Smooth muscle cell (in vitro differentiated cells): ENCODE results near the gene VGF. TPM values are rescaled to one million over a fixed set of nuclear protein-coding genes. Genes with fewer than 3 reads are reported as not detected.

ENCODE experiments used
- DNase-seq: peaks from one replicate; lab custom pipeline; 2025; ENCODE audit not compliant: unreplicated experiment; lab: John Stamatoyannopoulos, UW
- H2AFZ ChIP-seq: fragments of 200-600 bp; sonication (generic); 2 replicates; pipeline ENCODE4 v1.6.0; 2016; ENCODE audit warnings: antibody characterized with exemption, low read depth, mild to moderate bottlenecking
- H3F3A ChIP-seq: fragments of 200-600 bp; sonication (generic); 2 replicates; pipeline ENCODE4 v1.6.0; 2017; ENCODE audit warnings: antibody characterized with exemption, low read depth
- H3K27ac ChIP-seq: fragments of 200-600 bp; sonication (generic); 2 replicates; pipeline ENCODE4 v1.5.1; 2016; ENCODE audit warnings: low read depth, mild to moderate bottlenecking
- H3K27me3 ChIP-seq: fragments of 200-600 bp; sonication (generic); 2 replicates; pipeline ENCODE4 v1.6.1; 2016; ENCODE audit warnings: low read depth, mild to moderate bottlenecking
- H3K36me3 ChIP-seq: fragments of 200-600 bp; sonication (generic); 2 replicates; pipeline ENCODE4 v1.5.1; 2016; ENCODE audit warnings: low read depth
- H3K4me1 ChIP-seq: fragments of 200-600 bp; sonication (generic); 2 replicates; pipeline ENCODE4 v1.5.1; 2016; ENCODE audit warnings: low read depth
- H3K4me2 ChIP-seq: fragments of 200-600 bp; sonication (generic); 2 replicates; pipeline ENCODE4 v1.6.0; 2016; ENCODE audit warnings: mild to moderate bottlenecking
- H3K4me3 ChIP-seq: fragments of 200-600 bp; sonication (generic); 2 replicates; pipeline ENCODE4 v1.5.1; 2016; ENCODE audit warnings: mild to moderate bottlenecking
- H3K79me2 ChIP-seq: fragments of 200-600 bp; sonication (generic); 2 replicates; pipeline ENCODE4 v1.6.0; 2016; ENCODE audit warnings: low read depth, mild to moderate bottlenecking
- H3K9ac ChIP-seq: fragments of 200-600 bp; sonication (generic); 2 replicates; pipeline ENCODE4 v1.6.0; 2016; ENCODE audit warnings: low read depth
- H3K9me3 ChIP-seq: fragments of 200-600 bp; sonication (generic); replicated peaks from 2 replicates; pipeline ENCODE4 v1.5.1; 2016; ENCODE audit warnings: low read depth
- H4K20me1 ChIP-seq: fragments of 200-600 bp; sonication (generic); 2 replicates; pipeline ENCODE4 v1.6.0; 2016; ENCODE audit warnings: low read depth
- WGBS: methylation state at CpG from one replicate; pipeline ENCODE4 v1.1.7; 2016; ENCODE audit warnings: low lambda C conversion rate; 5-methylcytosine and 5-hydroxymethylcytosine counted together
- polyA plus RNA-seq: library from polyadenylated mRNA; unstranded; fragments of >200 nt; fragmentation: Nextera tagmentation; extraction: Ambion mirVana; gene quantifications from 2 replicates; pipeline ENCODE4 v1.2.1, GENCODE V29; 2016
- total RNA-seq: library from RNA; depleted of rRNA; stranded (reverse); fragments of >200 nt; gene quantifications from 2 replicates; pipeline ENCODE4 v1.2.3, GENCODE V29; 2014
- TF ChIP-seq, protein P1 (sequence below): fragments of 200-600 bp; sonication (generic); IDR thresholded peaks from 2 replicates; pipeline ENCODE4 v1.5.1; 2017; ENCODE audit warnings: borderline replicate concordance, mild to moderate bottlenecking, antibody characterized with exemption; ENCODE audit not compliant: insufficient read depth, poor library complexity, severe bottlenecking

The VGF gene
- total and polyA plus RNA-seq, 2 experiments from 2014 or later: 0.25 to 0.85 TPM

- DNase-seq: peak; percentile 48
- H3K36me3 ChIP-seq: no peaks in the 10 kb centered on the region
Measured at GRCh38 chr7:101172854-101173751, 7.7 kb upstream of the VGF start.

DNA sequence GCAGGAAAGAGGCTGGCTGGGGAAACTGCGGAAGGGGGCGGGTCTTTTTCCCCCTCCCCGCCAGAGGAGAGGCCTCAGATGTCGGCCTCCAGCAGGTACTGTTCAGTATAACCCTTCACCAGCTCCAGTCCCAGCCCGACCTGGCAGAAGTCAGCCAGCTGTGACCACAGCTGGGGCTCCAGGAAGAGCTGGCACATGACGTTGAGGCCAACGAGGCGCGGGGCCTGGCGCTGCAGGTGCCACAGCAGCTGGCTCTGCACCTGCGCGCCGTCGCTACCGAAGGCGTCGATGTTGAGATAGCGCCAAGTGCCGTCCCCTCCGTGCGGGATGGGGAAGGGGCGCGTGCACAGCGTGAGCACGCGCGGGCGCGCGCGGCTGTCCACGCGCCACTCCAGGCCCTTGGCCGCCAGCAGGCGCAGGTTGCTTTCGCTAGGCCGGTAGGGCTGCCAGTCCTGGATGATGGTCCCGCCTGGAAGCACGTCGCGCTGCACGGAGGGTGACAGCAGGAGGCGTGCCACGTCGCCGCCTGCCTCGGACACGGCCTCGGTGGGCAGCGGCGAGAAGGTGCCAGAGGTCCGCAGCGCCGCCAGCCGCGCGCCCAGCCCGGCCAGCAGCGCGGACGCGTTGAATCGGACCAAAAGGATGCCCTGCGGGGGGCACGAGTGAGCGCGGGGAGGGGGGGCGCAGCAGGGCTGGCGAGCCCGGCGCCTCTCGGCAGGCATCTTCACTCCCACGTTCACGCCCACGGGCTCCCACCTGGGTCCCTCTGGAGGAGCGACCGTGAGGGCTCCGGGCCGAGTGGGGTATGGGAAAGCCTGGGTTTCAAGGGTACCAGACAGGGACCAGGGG lies 6.9 kb upstream of the VGF start:
- Histone ChIP-seq H3K79me2 (no peaks in the 10 kb centered on the region), H3F3A (peaks cover 10% of the 10 kb centered on the region), H4K20me1 (no peaks in the 10 kb centered on the region), H3K27ac (no peak overlapping the region), H2AFZ (no peak overlapping the region), H3K4me2 (peak overlapping the region; percentile 63), H3K4me3 (no peak overlapping the region), H3K27me3 (peaks cover 85% of the 10 kb centered on the region), H3K36me3 (no peaks in the 10 kb centered on the region), H3K9ac (no peak overlapping the region), H3K4me1 (peaks cover 21% of the 10 kb centered on the region), H3K9me3 (no peaks in the 10 kb centered on the region)
- TF ChIP-seq, protein P1, sequence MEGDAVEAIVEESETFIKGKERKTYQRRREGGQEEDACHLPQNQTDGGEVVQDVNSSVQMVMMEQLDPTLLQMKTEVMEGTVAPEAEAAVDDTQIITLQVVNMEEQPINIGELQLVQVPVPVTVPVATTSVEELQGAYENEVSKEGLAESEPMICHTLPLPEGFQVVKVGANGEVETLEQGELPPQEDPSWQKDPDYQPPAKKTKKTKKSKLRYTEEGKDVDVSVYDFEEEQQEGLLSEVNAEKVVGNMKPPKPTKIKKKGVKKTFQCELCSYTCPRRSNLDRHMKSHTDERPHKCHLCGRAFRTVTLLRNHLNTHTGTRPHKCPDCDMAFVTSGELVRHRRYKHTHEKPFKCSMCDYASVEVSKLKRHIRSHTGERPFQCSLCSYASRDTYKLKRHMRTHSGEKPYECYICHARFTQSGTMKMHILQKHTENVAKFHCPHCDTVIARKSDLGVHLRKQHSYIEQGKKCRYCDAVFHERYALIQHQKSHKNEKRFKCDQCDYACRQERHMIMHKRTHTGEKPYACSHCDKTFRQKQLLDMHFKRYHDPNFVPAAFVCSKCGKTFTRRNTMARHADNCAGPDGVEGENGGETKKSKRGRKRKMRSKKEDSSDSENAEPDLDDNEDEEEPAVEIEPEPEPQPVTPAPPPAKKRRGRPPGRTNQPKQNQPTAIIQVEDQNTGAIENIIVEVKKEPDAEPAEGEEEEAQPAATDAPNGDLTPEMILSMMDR: no peak
- WGBS: 3% methylated on average over 76 of the region's 79 CpGs
- DNase-seq: no peak

More at GRCh38 chr7:101172854-101173751, 7.7 kb upstream of the VGF start:
- Histone ChIP-seq H3K4me2 (peak overlapping the region; percentile 81), H3K9ac (no peak overlapping the region), H3K27me3 (peaks cover 89% of the 10 kb centered on the region), H4K20me1 (no peaks in the 10 kb centered on the region), H3K27ac (no peak overlapping the region), H3K4me3 (peak overlapping the region; percentile 14), H3F3A (peaks cover 4% of the 10 kb centered on the region), H3K79me2 (no peaks in the 10 kb centered on the region), H3K4me1 (peaks cover 20% of the 10 kb centered on the region), H3K9me3 (no peaks in the 10 kb centered on the region), H2AFZ (no peak overlapping the region)
- TF ChIP-seq, protein P1: no peak
- 9% methylated on average over 53 of the region's 53 CpGs for WGBS

DNA sequence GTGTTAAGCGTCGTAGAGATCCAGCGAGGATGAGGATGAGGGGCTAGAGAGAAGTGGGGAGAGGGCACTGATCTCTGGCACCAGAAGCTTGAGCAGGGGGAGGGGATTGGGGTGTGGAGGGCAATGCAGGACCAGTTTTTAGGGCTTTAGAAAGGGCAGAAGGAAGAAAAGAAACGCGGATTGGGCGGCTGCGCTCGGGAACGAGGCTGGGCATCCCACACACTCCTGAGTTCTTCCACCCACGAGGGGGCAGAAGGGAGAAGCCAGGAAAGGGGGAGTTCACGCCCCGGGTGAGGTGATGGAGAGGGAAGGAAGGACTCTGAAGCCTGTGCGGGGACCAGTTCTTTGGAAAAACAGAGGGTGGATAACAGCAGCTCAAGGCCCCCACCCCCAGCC lies 6.1 kb upstream of the VGF start:
- H3K36me3 ChIP-seq: no peaks in the 10 kb centered on the region
- no peak overlapping the region for H3K4me3 ChIP-seq
- no peak for DNase-seq
- H3K4me1 ChIP-seq: peaks cover 27% of the 10 kb centered on the region
- WGBS: 13% methylated on average over 13 of the region's 13 CpGs
- H3K27me3 ChIP-seq: peaks cover 77% of the 10 kb centered on the region
- no peaks in the 10 kb centered on the region for H3K9me3 ChIP-seq
- H2AFZ ChIP-seq: no peak overlapping the region
- TF ChIP-seq, protein P1: no peak
- peaks cover 10% of the 10 kb centered on the region for H3F3A ChIP-seq
- H3K9ac ChIP-seq: no peak overlapping the region
- no peak overlapping the region for H3K4me2 ChIP-seq
- no peak overlapping the region for H3K27ac ChIP-seq
- H3K79me2 ChIP-seq: no peaks in the 10 kb centered on the region
- no peaks in the 10 kb centered on the region for H4K20me1 ChIP-seq
